Astrocyte of the spinal cord (primary cell): Measurements from ENCODE around the gene PDE7B.

Experiments
- DNase-seq: peaks from one replicate; pipeline ENCODE4 v3.0.0; 2011; ENCODE audit warnings: low read depth, low spot score
- H3K4me3 ChIP-seq: 2 replicates; pipeline ENCODE4 v1.5.1; 2011; ENCODE audit warnings: low read depth, mild to moderate bottlenecking, low read length, moderate library complexity
- in situ Hi-C: cut with HindIII; loops from 2 replicates; pipeline ENCODE4 v1.10.0; 2017; ENCODE audit warnings: low sequenced_read_pairs
- TF ChIP-seq, protein P1 (sequence below): IDR thresholded peaks from 2 replicates; pipeline ENCODE4 v1.5.1; 2012; ENCODE audit warnings: low read depth, mild to moderate bottlenecking, low read length, inconsistent platforms

PDE7B gene

DNA sequence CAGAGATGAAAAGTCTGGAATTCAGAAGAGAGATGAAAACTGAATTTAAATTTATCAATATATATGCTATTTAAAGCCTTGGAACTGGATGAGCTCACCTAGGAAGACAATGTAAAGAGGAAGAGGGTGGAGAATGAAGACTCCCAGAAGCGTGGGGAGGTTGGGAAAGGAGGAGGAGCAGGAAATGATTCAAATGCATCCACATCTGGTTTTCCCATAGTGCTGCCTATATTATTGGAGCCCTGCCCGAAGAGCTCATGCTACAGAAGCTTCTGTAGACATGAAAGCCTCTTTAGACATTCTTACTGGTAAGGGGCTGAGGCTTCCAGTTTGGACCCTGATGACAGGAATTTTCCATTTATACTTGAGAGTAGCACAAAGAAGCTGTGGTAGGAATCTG, 19.2 kb downstream of the PDE7B start:
- DNase-seq, result peak; percentile 74
- in situ Hi-C loops, result no loop called here
- H3K4me3 ChIP-seq, result no peak overlapping the region
- TF ChIP-seq, protein P1, sequence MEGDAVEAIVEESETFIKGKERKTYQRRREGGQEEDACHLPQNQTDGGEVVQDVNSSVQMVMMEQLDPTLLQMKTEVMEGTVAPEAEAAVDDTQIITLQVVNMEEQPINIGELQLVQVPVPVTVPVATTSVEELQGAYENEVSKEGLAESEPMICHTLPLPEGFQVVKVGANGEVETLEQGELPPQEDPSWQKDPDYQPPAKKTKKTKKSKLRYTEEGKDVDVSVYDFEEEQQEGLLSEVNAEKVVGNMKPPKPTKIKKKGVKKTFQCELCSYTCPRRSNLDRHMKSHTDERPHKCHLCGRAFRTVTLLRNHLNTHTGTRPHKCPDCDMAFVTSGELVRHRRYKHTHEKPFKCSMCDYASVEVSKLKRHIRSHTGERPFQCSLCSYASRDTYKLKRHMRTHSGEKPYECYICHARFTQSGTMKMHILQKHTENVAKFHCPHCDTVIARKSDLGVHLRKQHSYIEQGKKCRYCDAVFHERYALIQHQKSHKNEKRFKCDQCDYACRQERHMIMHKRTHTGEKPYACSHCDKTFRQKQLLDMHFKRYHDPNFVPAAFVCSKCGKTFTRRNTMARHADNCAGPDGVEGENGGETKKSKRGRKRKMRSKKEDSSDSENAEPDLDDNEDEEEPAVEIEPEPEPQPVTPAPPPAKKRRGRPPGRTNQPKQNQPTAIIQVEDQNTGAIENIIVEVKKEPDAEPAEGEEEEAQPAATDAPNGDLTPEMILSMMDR, result no peak

DNA sequence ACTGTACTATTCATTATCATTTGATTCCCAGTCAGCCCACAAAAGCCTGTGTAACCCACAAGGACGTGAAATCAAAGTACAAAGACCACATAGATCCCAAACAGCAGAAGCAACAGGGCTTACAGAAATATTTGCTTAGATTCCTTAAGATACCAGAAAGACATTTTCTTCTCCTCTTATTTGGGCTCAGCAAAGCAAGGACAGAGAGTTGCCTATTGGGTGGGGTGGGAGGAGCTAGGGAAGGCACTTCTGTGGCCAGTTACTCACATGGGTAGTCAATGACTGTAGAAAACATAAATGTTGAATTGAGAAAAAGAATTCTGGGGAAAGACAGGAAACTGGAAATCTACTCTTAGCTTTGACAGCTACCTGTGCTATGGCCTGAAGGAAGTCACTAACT, 19.8 kb downstream of the PDE7B start:
- peak; percentile 67 for DNase-seq
- in situ Hi-C loops, result no loop called here
- no peak overlapping the region for H3K4me3 ChIP-seq
- TF ChIP-seq, protein P1, result no peak

DNA sequence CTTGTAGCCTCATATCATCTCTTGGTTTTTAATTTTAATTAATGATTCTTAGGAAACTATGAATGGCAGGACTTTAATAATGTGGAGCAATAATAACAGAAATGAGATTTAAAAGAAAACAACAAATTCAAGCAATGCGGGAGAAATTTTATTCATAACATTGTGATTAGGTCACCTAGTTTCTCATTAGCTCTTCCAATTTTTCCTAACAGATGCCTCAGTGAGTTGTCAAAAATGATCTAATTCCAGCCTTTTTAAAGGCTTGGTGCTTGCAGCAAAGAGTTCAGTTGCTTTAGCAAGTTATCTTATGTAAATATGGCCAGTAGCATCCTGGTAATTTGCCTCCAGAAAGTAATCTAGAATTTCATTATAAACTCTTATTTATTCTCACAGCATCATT, 20.4 kb downstream of the PDE7B start:
- H3K4me3 ChIP-seq, result no peak overlapping the region
- DNase-seq, result peak; percentile 57
- TF ChIP-seq, protein P1, result no peak
- in situ Hi-C loops, result no loop called here

DNA sequence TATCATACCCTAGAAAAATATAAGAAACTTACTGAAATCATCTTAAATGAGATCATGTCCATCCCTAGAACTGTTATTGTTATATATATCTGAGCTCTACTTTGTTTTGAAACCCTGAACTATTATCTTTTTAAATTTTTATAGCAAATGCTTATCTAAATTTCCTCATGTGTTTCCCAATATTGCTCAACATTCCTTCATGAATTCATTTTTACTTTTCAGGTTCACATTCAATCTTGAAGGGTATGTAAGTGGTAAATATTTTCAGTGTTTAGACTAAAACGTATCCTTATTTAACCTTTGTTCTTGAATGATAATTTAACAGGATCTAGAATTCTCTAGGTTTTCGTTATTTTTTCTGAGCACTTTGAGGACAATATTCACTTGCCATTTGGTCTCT, 23.9 kb downstream of the PDE7B start:
- in situ Hi-C loops, result no loop called here
- TF ChIP-seq, protein P1, result no peak

DNA sequence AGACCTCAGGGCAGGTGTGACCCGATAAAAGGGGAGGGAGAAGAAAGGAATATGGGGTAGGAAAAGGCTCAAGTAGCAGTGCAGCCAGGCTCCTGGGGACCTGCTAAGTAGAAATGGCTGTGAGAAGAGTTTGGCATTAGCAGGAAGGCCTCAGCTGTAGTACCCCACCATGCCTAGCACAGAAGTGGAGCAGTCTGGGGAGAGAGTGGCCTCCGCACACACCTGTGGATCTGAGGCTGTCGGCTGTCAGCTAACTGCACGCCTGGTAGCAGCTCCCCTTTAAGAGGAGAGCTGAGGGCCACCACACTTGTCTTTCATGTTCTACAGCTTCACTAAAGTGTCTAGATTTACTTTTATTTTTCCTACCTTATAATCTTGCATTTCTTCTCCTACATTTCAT, 24.6 kb downstream of the PDE7B start:
- in situ Hi-C loops, result no loop called here
- TF ChIP-seq, protein P1, result no peak
- DNase-seq, result no peak
- H3K4me3 ChIP-seq, result no peak overlapping the region

More for the DNA sequence above, 23.9 kb downstream of the PDE7B start:
- H3K4me3 ChIP-seq, result no peak overlapping the region
- no peak for DNase-seq

- in situ Hi-C loops, result no loop called here
- TF ChIP-seq, protein P1, result no peak
- no peak for DNase-seq
- H3K4me3 ChIP-seq, result no peak overlapping the region
These were observed 26.2 kb downstream of the PDE7B start for GRCh38 chr6:135877666-135878065.
